Ovary (tissue), 9 donors: ENCODE data around the gene PDCD4. TPM values are rescaled to one million over a fixed set of nuclear protein-coding genes. Genes with fewer than 3 reads are reported as not detected.
"Not testable (repeated sequence)": the region's sequence is repeated elsewhere in the genome, so short reads cannot be mapped to it uniquely, and the experiment has no call there.

Experiments
- DNase-seq, 5 donors: peaks; one replicate each; pipeline ENCODE4 v3.0.0-alpha.2; 2019 to 2020
- H3K27ac ChIP-seq, 2 donors: fragments of 200-600 bp; one replicate each; pipeline versions ENCODE4 v1.5.1 to v1.8.0; 2019 to 2022
- H3K27me3 ChIP-seq: fragments of 200-600 bp; one replicate; pipeline ENCODE4 v1.8.0; 2022
- H3K36me3 ChIP-seq: fragments of 200-600 bp; sonication (generic); one replicate; pipeline ENCODE4 v1.5.1; 2019
- H3K4me1 ChIP-seq: one replicate; pipeline ENCODE4 v1.8.1; 2013; ENCODE audit warnings: mild to moderate bottlenecking, moderate library complexity; ENCODE audit not compliant: insufficient read depth
- H3K4me3 ChIP-seq: fragments of 200-600 bp; sonication (generic); one replicate; pipeline ENCODE4 v1.5.1; 2017
- H3K9me3 ChIP-seq, 2 donors: fragments of 200-600 bp in 1 of 2; sonication (generic) in 1 of 2; one replicate each; pipeline versions ENCODE4 v1.5.1 to v1.8.1; 2013 to 2019; ENCODE audit warnings: mild to moderate bottlenecking in 1 of 2, moderate library complexity in 1 of 2
- EP300 ChIP-seq: sonication (generic); formaldehyde crosslinking; IDR thresholded peaks from one replicate; pipeline ENCODE4 v1.6.1; 2017; ENCODE audit warnings: antibody characterized with exemption
- POLR2A ChIP-seq: fragments of 450-650 bp; IDR thresholded peaks from one replicate; pipeline ENCODE4 v1.6.1; 2017; ENCODE audit warnings: antibody characterized with exemption, mild to moderate bottlenecking, moderate library complexity
- WGBS, 3 donors: extraction: QIAGEN DNeasy Blood & Tissue Kit in 1 of 3; methylation state at CpG; one replicate each; pipeline versions ENCODE4 v1.1.5 to v1.1.7; 2013 to 2017; 5-methylcytosine and 5-hydroxymethylcytosine counted together
- intact Hi-C, 4 donors: fragments of 100-400 bp; cut with DNase I; formaldehyde crosslinking; loops; one replicate each; pipeline versions ENCODE4 v1.11.0 to v1.15.1; 2022 to 2023
- polyA plus RNA-seq, 2 donors: library from polyadenylated mRNA; stranded (reverse); fragments of 200-250 nt in 1 of 2; fragments of 350-450 nt in 1 of 2; fragmentation: Illumina TruSeq in 1 of 2; extraction: RNeasy Lipid Tissue Mini Kit (QIAGEN cat#74804) in 1 of 2; gene quantifications; one replicate each; pipeline ENCODE4 v1.2.3, GENCODE V29; 2013 to 2014
- total RNA-seq, 7 donors: library from RNA; depleted of rRNA in 2 of 7; stranded (reverse); fragments of >200 nt in 2 of 7; fragmentation: NEBNext Ultra II Directional in 3 of 7; extraction: Animal tissue kit (Norgen Biotek cat#: 25700) in 3 of 7; gene quantifications; one replicate each; pipeline versions ENCODE4 v1.1.0 to v1.2.4, GENCODE V29; 2016 to 2023
- TF ChIP-seq, protein P1 (sequence below), 3 donors: fragments of 450-650 bp in 2 of 3; fragments of 200-600 bp in 1 of 3; IDR thresholded peaks; one replicate each; pipeline versions ENCODE4 v1.5.1 to v1.8.0; 2016 to 2022; ENCODE audit warnings: antibody characterized with exemption in 3 of 3, mild to moderate bottlenecking in 1 of 3
- donor health status: DM: no; HTN: no; CAD: no; lungs with moderate emphysema.
- donor health status: DM: no; HTN: no; CAD: no.
- donor health status: Bipolar disorder and iron deficiency.
- donor health status: DM: yes; HTN: yes; CAD: no.
- donor health status: DM: no; HTN: no; CAD: no.
- donor health status: DM: yes; HTN: yes; CAD: no.

Gene PDCD4
- total and polyA plus RNA-seq, 9 donors, result 103 to 399 (median 185) TPM

DNA sequence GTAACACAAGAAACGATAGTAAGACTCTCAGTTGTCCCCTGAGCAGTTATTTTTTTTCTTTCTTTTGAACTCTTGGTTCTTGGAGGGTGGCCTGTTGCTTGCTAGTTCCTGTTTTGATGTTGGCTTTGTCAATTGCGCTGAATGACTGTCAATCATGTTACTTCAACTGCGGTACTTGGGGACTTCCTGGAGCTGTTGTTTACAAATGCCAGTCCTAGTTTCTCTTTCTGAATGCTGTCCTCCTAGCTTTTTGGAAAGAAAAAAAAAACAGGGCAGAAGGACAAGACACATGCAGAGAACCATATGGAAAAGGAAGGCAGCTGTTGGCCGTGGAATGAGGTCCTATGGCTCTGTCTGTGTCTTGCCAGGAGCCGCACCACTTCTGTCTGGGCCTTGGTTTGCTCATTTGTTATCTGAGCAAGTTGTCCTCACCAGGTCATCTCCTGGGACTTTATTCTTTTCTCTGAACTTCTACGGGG is 7.0 kb upstream of the PDCD4 start:
- Histone ChIP-seq H3K27ac (no peak overlapping the region), H3K9me3 (no peaks in the 10 kb centered on the region), H3K36me3 (no peaks in the 10 kb centered on the region), H3K27me3 (no peaks in the 10 kb centered on the region), H3K4me1 (peaks cover 3% of the 10 kb centered on the region), H3K4me3 (no peak overlapping the region)
- DNase-seq, result no peak
- intact Hi-C loops, result no loop called here
- WGBS, 3 donors, result 66 to 74% (median 73%) methylated on average over 6 of the region's 6 CpGs
- TF ChIP-seq, protein P1, sequence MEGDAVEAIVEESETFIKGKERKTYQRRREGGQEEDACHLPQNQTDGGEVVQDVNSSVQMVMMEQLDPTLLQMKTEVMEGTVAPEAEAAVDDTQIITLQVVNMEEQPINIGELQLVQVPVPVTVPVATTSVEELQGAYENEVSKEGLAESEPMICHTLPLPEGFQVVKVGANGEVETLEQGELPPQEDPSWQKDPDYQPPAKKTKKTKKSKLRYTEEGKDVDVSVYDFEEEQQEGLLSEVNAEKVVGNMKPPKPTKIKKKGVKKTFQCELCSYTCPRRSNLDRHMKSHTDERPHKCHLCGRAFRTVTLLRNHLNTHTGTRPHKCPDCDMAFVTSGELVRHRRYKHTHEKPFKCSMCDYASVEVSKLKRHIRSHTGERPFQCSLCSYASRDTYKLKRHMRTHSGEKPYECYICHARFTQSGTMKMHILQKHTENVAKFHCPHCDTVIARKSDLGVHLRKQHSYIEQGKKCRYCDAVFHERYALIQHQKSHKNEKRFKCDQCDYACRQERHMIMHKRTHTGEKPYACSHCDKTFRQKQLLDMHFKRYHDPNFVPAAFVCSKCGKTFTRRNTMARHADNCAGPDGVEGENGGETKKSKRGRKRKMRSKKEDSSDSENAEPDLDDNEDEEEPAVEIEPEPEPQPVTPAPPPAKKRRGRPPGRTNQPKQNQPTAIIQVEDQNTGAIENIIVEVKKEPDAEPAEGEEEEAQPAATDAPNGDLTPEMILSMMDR (IDR thresholded peaks at IDR 0.05), result no peak
- TF ChIP-seq POLR2A (no peak), EP300 (no peak)

DNA sequence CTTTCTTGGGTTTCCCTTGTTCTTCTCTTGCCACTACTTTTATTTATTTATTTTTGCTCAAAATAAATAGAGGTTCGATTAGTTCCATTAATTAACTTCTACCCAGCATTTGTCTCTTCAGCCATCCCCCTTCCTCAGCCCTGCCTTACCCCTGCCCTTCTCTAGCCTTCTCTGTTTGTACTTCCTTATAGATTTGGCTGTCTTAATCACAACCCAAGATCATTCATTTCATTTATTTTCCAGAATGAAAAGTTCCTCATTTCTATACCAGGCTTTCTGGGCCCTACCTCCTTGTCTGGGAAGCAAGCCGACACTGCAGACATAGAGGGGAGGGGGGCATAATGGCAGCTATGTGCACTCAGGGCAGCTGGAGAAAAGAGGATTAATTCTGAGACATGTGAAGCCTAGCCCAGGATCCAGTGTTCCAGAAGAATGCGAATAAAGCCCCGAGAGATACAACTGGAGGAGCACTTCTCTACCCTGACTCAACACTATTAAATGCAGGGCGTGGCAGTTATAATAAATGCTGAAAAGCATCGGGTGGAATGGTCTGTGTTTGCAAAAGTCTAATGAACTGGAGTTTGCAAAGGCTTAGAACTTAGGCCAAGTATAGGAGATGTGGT is 6.4 kb upstream of the PDCD4 start:
- H3K27me3 ChIP-seq, result no peaks in the 10 kb centered on the region
- no peaks in the 10 kb centered on the region for H3K9me3 ChIP-seq
- intact Hi-C loops, result no loop called here
- H3K36me3 ChIP-seq, result no peaks in the 10 kb centered on the region
- no peak overlapping the region for H3K27ac ChIP-seq
- WGBS, 3 donors, result 36 to 49% (median 37%) methylated on average over 6 of the region's 6 CpGs
- DNase-seq, result no peak
- peaks cover 5% of the 10 kb centered on the region for H3K4me1 ChIP-seq
- TF ChIP-seq EP300 (no peak), POLR2A (no peak)
- TF ChIP-seq, protein P1 (IDR thresholded peaks at IDR 0.05), result no peak
- no peak overlapping the region for H3K4me3 ChIP-seq

- DNase-seq, result no peak
- H3K36me3 ChIP-seq, result no peaks in the 10 kb centered on the region
- peaks cover 7% of the 10 kb centered on the region for H3K4me1 ChIP-seq
- H3K9me3 ChIP-seq, result no peaks in the 10 kb centered on the region
- TF ChIP-seq, protein P1 (IDR thresholded peaks at IDR 0.05), result no peak
- TF ChIP-seq POLR2A (no peak), EP300 (no peak)
- intact Hi-C loops, result no loop called here
- no peak overlapping the region for H3K27ac ChIP-seq
- H3K4me3 ChIP-seq, result no peak overlapping the region
- WGBS, 3 donors, result 57 to 82% (median 60%) methylated on average over 4 of the region's 4 CpGs
- no peaks in the 10 kb centered on the region for H3K27me3 ChIP-seq
Observed at GRCh38 chr10:110865809-110866482, 5.8 kb upstream of the PDCD4 start.

GRCh38 chr10:110867011-110867806 is 4.5 kb upstream of the PDCD4 start:
- intact Hi-C loops, H3K27ac ChIP-seq, H3K36me3 ChIP-seq, H3K9me3 ChIP-seq, DNase-seq, H3K4me3 ChIP-seq, H3K27me3 ChIP-seq, H3K4me1 ChIP-seq: not testable (repeated sequence)
- WGBS, 3 donors, result 86 to 90% (median 86%) methylated on average over 8 of the region's 8 CpGs
